NCI-H2107 treated with DMSO at 0.1 percent for 48 hours (cell line): ENCODE results near the gene KIF12.
"Not testable (repeated sequence)": the region's sequence is repeated elsewhere in the genome, so short reads cannot be mapped to it uniquely, and the experiment has no call there.

Source experiments
- DNase-seq: peaks from one replicate; lab custom pipeline; 2025; ENCODE audit not compliant: unreplicated experiment; lab: John Stamatoyannopoulos, UW

KIF12 gene

DNA sequence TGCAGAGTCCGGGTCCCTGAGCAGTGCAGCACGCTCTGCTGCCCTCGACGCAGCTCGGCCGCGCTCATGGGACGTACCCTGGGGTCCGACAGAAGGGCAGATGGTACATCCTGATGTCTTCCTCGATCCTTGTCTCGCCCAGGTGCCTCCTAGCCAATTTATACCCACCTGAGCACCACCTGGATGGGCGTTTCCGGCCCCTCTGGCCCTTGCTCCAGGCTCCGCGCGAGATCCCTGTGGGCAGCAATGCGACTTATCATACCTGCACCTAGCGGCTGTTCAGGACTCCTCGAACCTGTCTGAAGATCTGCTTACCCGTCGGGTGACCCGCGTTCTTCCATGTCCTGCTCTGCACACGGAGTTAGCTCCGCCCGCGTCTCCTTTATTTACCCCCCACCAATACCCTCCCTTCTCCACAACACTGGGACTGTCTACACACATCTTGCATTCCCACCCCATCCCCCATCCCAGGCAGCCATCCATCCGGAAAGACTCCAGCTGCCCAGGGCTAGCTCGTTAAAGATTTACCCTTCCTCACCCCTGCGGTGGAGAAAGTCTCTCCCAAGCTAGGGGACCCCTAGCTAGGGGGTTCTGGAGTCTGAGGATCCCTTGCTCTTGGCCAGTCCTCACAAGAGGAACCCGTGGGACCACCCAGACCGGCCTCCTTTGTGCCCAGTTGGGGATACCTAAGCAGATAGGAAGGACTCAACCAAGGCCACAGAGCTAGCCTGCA lies at the start of gene KIF12:
KIF12 (minus strand) TSS at position 357 of the 733 bp plus-strand sequence; CDS start at position 341, 16 bp downstream.
- no peak for DNase-seq

DNA sequence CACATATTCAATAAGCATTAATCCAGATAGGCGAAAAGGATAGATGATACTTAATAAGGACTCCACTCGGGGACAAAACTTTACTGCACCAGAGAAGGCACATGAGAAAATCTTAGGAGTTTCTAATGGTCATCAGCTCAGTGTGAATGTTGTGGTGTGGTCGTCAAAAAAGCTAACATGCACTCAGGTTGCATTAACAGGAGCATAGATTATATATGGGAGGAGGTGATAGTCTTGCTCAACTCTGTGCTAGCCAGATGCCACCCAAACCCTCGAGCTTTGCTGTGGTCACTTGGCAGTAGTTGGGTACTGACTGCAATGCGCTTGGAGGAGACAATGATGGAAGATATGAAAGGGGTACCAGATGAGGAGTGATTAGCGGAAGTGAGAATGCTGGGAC lies 47.6 kb upstream of the KIF12 start:
- DNase-seq: no peak

GRCh38 chr9:114143234-114143633 lies 44.1 kb upstream of the KIF12 start:
- no peak for DNase-seq

DNA sequence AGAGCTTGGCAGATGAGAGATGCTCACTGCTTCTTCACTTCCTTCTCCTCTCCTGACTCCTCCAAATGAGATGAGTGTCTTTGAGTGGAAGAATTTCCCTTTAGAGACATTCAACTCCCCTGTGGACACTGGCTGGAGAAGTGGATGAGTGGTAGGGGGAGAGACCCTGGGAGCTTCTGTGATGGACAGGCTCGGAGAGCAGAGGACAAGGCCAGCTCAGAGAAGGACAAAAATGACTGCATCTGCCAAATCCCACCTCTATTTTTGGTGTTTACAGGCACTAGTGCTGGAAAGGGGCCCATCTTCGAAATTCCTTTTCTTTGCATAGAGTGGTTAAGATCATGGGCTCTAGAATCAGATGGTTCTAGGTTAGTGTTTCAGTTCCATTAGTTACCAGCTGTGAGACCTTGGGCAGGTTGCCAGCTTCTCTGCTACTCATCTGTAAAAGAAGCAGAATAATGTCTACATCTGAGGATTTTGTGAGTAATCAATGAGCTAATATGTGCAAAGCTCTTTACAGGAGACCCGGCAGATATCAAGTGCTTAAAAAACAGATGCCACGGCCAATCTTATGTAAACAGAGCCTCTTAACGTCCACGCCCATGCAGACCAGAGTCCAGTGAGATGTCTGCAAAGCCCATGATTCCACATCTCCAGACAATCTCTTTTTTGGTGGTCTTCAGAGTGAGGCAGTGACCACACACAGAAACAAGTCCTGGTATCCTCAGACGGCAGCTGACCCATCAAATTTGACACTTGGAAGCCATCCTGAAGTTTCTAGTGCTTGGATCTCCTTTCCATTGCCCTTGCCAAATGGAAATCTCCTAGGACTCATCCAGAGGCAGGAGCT lies 42.7 kb upstream of the KIF12 start:
- DNase-seq: no peak

DNA sequence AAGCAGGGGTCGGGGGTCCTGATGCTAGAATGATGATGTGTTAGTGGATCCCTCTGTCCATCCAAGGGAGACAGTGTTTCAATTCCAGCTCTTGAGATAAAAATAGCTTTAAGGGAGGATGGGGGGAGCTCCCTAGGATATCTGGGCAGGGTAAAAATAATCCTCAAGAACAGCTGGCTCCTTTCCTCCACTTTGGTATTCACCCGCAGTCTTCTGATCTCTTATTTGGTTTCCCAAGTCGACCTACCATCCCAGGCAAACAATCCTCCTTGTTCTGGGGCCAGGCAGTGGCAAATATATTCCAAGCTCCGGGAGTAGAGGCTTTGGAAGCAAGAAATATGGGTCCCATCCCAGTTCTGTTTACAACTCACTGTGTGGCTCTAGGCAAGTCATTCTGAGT lies 41.8 kb upstream of the KIF12 start:
- no peak for DNase-seq

DNA sequence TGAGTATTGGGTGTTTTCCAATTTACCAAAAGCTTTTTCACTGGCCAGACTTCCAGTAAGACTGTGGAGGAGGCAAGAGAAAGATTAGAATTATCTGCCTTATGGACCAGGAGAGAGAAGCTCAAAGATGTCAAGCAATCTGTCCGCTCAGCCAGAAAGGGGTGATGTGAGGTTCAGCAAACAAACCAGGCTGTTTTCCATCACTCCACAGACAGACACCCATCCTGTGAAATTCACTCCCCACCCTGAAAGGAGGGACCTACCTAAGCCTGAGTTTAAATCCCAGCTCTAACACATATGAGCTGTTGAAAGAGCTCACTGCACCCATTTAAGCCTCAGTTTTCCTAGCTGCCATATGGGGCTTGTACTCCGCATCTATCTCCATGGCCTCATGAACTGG lies 41.3 kb upstream of the KIF12 start:
- DNase-seq: no peak

DNA sequence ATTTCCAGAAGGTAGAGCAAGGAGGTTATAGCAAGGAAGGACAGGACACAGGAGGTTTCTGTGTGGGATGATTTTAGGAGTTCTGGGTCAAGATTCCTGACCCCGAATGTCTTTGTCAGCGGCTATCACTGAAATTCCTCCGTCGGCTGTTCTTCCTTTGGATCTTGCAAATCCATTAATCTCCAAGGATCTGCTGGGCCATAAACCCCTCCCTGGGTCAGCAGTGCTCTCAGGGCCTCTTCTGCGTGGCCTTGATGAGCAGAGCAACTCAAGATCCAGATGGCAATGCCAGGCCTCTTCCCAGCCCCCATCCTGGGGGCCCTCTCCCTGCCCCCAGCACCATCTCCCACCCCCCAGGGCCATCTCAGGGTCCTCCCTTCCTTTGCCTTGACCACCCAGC lies 40.0 kb upstream of the KIF12 start:
- DNase-seq: no peak

GRCh38 chr9:114138552-114138971 lies 39.5 kb upstream of the KIF12 start:
- no peak for DNase-seq

DNA sequence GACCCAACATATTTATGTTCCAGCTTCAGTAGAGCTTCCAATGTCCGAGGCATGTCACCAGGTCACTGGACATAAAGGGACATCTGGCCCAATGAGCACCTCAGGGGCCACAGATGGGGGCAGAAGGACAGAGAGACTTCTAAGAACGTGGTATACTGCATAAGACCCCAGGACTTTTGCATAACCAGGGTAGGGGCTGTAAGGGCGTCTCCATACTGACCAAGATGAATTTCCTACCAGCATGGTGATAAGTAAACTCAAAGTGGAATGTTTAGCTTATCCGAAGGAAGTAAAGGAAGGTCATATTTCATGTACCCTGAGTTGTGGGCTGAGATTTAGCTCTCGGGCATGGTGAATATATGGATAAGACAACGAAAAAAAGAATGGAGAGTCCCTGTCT lies 38.7 kb upstream of the KIF12 start:
- no peak for DNase-seq

- no peak for DNase-seq
Observed at GRCh38 chr9:114134827-114135396, 35.8 kb upstream of the KIF12 start.

- no peak for DNase-seq
Observed at GRCh38 chr9:114132550-114132918, 33.4 kb upstream of the KIF12 start.

GRCh38 chr9:114131808-114132549 lies 32.9 kb upstream of the KIF12 start:
- no peak for DNase-seq

GRCh38 chr9:114130624-114131277 lies 31.7 kb upstream of the KIF12 start:
- no peak for DNase-seq

- DNase-seq: no peak
Observed at GRCh38 chr9:114130141-114130540, 31.0 kb upstream of the KIF12 start.

DNA sequence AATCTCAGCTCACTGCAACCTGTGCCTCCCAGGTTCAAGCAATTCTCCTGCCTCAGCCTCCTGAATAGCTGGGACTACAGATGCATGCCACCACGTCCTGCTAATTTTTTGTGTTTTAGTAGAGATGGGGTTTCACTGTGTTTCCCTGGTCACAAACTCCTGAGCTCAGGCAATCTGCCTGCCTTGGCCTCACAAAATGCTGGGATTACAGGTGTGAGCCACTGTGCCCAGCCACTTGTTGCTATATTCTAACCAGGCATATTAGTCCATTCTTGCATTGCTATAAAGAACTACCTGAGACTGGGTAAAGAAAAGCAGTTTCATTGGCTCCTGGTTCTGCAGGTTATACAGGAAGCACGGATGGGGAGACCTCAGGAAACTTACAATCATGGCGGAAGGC lies 29.7 kb upstream of the KIF12 start:
- not testable (repeated sequence) for DNase-seq

GRCh38 chr9:114126247-114127060 lies 27.4 kb upstream of the KIF12 start:
- DNase-seq: no peak

DNA sequence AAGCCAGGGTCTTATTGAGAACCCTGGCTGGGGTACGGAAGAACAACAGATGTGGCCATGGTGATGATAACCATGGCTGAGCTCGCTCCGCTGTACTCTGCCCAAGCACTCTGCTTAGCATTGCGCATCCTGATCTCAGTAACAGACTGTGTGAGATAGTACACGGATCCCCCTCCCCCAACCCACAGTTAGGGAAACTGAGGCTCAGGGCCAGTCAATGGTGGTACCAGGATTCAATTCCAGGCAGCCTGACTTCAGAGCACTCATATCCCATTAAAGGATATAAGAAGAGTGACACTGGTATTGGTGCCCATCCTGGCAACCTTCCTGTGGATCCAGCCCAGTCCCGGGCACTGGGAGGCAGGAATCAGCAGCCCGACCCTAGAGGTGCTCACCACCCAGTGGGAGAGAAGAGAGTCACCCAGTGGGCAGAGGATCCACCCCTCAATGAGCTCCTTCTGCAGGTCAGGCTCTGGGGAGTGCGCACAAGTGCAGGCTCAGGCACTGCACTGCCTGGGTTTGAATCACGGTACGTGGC lies 26.5 kb upstream of the KIF12 start:
- no peak for DNase-seq

DNA sequence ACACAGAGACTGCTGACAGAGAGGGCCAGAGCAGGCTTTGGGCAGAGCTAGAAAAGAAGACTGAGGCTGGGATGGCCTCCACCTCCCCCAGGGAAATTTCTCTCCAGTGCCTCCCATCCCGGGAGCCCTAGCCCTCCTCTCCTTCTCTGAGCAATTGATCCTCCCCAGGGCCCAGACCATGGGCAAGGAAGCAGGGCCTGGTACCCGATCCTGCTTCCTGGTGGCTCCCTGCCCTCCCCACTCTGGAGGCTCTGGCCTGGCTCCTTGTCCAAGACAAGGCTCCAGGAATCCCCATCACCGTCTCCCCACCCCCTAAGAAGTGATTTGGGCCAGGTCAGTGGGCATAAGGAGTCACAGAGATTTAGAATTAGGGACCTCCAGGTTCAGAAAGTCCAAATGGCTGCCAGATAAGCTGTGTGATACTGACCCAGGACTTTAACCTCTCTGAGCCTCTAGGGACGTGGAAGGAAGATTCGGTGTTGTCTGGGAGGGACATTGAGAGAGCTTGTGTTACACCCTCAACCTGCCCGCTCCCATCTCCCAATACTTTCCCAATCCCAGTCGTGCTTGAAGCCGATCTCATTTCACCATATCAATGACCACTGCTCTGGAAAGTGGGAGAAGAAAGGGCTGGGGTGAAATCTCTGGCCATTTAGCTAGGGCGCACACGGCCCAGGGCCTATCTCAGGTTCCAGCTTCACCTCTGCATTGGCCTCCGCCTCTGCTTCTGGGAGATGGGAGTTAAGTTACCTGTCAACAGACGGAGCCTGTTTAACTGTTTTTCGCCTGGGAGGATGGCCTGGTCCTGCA lies 25.8 kb upstream of the KIF12 start:
- DNase-seq: no peak

- no peak for DNase-seq
Observed at GRCh38 chr9:114124138-114124537, 25.0 kb upstream of the KIF12 start.
